ENCODE measurements around the gene TMEM239. TPM values are rescaled to one million over a fixed set of nuclear protein-coding genes. Genes with fewer than 3 reads are reported as not detected.
"Not testable (repeated sequence)": the region's sequence is repeated elsewhere in the genome, so short reads cannot be mapped to it uniquely, and the experiment has no call there.

The TMEM239 gene
- polyA plus RNA-seq, 1 donor (not counting 4 experiments of a cell fraction or from before 2014, with no cell fraction given): not detected

GRCh38 chr20:2768632-2769015, 47.5 kb upstream of the TMEM239 start:
- TF ChIP-seq CTCF (optimal IDR thresholded peaks at IDR 0.05 in 1 of 3, IDR thresholded peaks at IDR 0.05 in 1 of 3, conservative IDR thresholded peaks at IDR 0.05 in 1 of 3; ENCODE audit: extremely low read depth in 1 of 3, insufficient read depth in 2 of 3, low read length in 3 of 3) (no peak), EZH2 (IDR thresholded peaks at IDR 0.05; ENCODE audit: low read length) (no peak)
- no peak overlapping the region for H3K4me3 ChIP-seq (ENCODE audit: control insufficient read depth in 2 of 3, extremely low read depth in 1 of 3, insufficient read depth in 2 of 3, low read depth in 1 of 3, low read length in 3 of 3)
- no peak overlapping the region for H3K4me2 ChIP-seq (ENCODE audit: control insufficient read depth, extremely low read depth, insufficient read depth, low read depth, low read length)
- H3K4me1 ChIP-seq (ENCODE audit: control insufficient read depth, extremely low read depth, insufficient read depth, low read length): peaks cover 8% of the 10 kb centered on the region
- peaks cover 6% of the 10 kb centered on the region for H4K20me1 ChIP-seq (ENCODE audit: control insufficient read depth, extremely low read depth, insufficient read depth, low read length)
- FAIRE-seq (no peak), DNase-seq (ENCODE audit: low read depth, low spot score) (no peak)
- dilution Hi-C loops (cut with MboI; ENCODE audit: extremely low pct_ligation_motif_present, low sequenced_read_pairs): no loop called here
- H3K27me3 ChIP-seq (ENCODE audit: control insufficient read depth, extremely low read depth, insufficient read depth, low read length): peaks cover 37% of the 10 kb centered on the region
- H3K9me1 ChIP-seq (ENCODE audit: control insufficient read depth, extremely low read depth, insufficient read depth, low read length): no peaks in the 10 kb centered on the region
- H2AFZ ChIP-seq (ENCODE audit: control insufficient read depth, low read length): no peak overlapping the region
- no peak overlapping the region for H3K9ac ChIP-seq (ENCODE audit: control insufficient read depth, extremely low read depth, insufficient read depth, low read length)
- no peaks in the 10 kb centered on the region for H3K79me2 ChIP-seq (ENCODE audit: control insufficient read depth, insufficient read depth, low read length)
- H3K9me3 ChIP-seq (ENCODE audit: control insufficient read depth, low read depth, low read length): no peaks in the 10 kb centered on the region
- no peaks in the 10 kb centered on the region for H3K36me3 ChIP-seq (ENCODE audit: control insufficient read depth in 2 of 2, extremely low read depth in 1 of 2, insufficient read depth in 2 of 2, low read length in 2 of 2)
- H3K27ac ChIP-seq (ENCODE audit: control insufficient read depth, insufficient read depth, low read length): no peak overlapping the region

GRCh38 chr20:2770091-2770490, 46.1 kb upstream of the TMEM239 start:
- H3K36me3 ChIP-seq (ENCODE audit: control insufficient read depth in 2 of 2, extremely low read depth in 1 of 2, insufficient read depth in 2 of 2, low read length in 2 of 2); H2AFZ ChIP-seq (ENCODE audit: control insufficient read depth, low read length); dilution Hi-C loops (cut with MboI; ENCODE audit: extremely low pct_ligation_motif_present, low sequenced_read_pairs); H3K4me3 ChIP-seq (ENCODE audit: control insufficient read depth in 2 of 3, extremely low read depth in 1 of 3, insufficient read depth in 2 of 3, low read depth in 1 of 3, low read length in 3 of 3); H3K9me1 ChIP-seq (ENCODE audit: control insufficient read depth, extremely low read depth, insufficient read depth, low read length); H3K27ac ChIP-seq (ENCODE audit: control insufficient read depth, insufficient read depth, low read length); H4K20me1 ChIP-seq (ENCODE audit: control insufficient read depth, extremely low read depth, insufficient read depth, low read length); H3K9ac ChIP-seq (ENCODE audit: control insufficient read depth, extremely low read depth, insufficient read depth, low read length); H3K4me1 ChIP-seq (ENCODE audit: control insufficient read depth, extremely low read depth, insufficient read depth, low read length); H3K4me2 ChIP-seq (ENCODE audit: control insufficient read depth, extremely low read depth, insufficient read depth, low read depth, low read length); DNase-seq (ENCODE audit: low read depth, low spot score); H3K79me2 ChIP-seq (ENCODE audit: control insufficient read depth, insufficient read depth, low read length); FAIRE-seq; H3K9me3 ChIP-seq (ENCODE audit: control insufficient read depth, low read depth, low read length): not testable (repeated sequence)
- peaks cover 40% of the 10 kb centered on the region for H3K27me3 ChIP-seq (ENCODE audit: control insufficient read depth, extremely low read depth, insufficient read depth, low read length)

- H3K27ac ChIP-seq (ENCODE audit: control insufficient read depth, insufficient read depth, low read length): no peak overlapping the region
- H3K79me2 ChIP-seq (ENCODE audit: control insufficient read depth, insufficient read depth, low read length): no peaks in the 10 kb centered on the region
- H3K36me3 ChIP-seq (ENCODE audit: control insufficient read depth in 2 of 2, extremely low read depth in 1 of 2, insufficient read depth in 2 of 2, low read length in 2 of 2): no peaks in the 10 kb centered on the region
- DNase-seq (ENCODE audit: low read depth, low spot score): no peak
- peaks cover 8% of the 10 kb centered on the region for H3K4me1 ChIP-seq (ENCODE audit: control insufficient read depth, extremely low read depth, insufficient read depth, low read length)
- dilution Hi-C loops (cut with MboI; ENCODE audit: extremely low pct_ligation_motif_present, low sequenced_read_pairs): no loop called here
- H3K27me3 ChIP-seq (ENCODE audit: control insufficient read depth, extremely low read depth, insufficient read depth, low read length): peaks cover 40% of the 10 kb centered on the region
- H3K9me1 ChIP-seq (ENCODE audit: control insufficient read depth, extremely low read depth, insufficient read depth, low read length): no peaks in the 10 kb centered on the region
- no peak for TF ChIP-seq EZH2 (IDR thresholded peaks at IDR 0.05; ENCODE audit: low read length)
- TF ChIP-seq CTCF (optimal IDR thresholded peaks at IDR 0.05 in 1 of 3, IDR thresholded peaks at IDR 0.05 in 1 of 3, conservative IDR thresholded peaks at IDR 0.05 in 1 of 3; ENCODE audit: extremely low read depth in 1 of 3, insufficient read depth in 2 of 3, low read length in 3 of 3): no peak
- no peak for FAIRE-seq
- H2AFZ ChIP-seq (ENCODE audit: control insufficient read depth, low read length): no peak overlapping the region
- no peak overlapping the region for H3K4me2 ChIP-seq (ENCODE audit: control insufficient read depth, extremely low read depth, insufficient read depth, low read depth, low read length)
- peaks cover 6% of the 10 kb centered on the region for H4K20me1 ChIP-seq (ENCODE audit: control insufficient read depth, extremely low read depth, insufficient read depth, low read length)
- H3K4me3 ChIP-seq (ENCODE audit: control insufficient read depth in 2 of 3, extremely low read depth in 1 of 3, insufficient read depth in 2 of 3, low read depth in 1 of 3, low read length in 3 of 3): no peak overlapping the region
- no peaks in the 10 kb centered on the region for H3K9me3 ChIP-seq (ENCODE audit: control insufficient read depth, low read depth, low read length)
- H3K9ac ChIP-seq (ENCODE audit: control insufficient read depth, extremely low read depth, insufficient read depth, low read length): no peak overlapping the region
These were observed 44.5 kb upstream of the TMEM239 start for GRCh38 chr20:2771631-2772080.

Measured in keratinocyte (primary cell).